HG02885 (cell line): Measurements from ENCODE around the gene TIMM8A.
A peak's percentile ranks its signal among the peaks of the same experiment; 100 is the strongest.
"Not testable (repeated sequence)": the region's sequence is repeated elsewhere in the genome, so short reads cannot be mapped to it uniquely, and the experiment has no call there.

Experiments
- ATAC-seq: cut with Tn5 transposase; IDR thresholded peaks from one replicate; pipeline ENCODE4 v1.9.1; 2021; ENCODE audit warnings: mild to moderate bottlenecking; ENCODE audit not compliant: unreplicated experiment, poor library complexity

TIMM8A gene

DNA sequence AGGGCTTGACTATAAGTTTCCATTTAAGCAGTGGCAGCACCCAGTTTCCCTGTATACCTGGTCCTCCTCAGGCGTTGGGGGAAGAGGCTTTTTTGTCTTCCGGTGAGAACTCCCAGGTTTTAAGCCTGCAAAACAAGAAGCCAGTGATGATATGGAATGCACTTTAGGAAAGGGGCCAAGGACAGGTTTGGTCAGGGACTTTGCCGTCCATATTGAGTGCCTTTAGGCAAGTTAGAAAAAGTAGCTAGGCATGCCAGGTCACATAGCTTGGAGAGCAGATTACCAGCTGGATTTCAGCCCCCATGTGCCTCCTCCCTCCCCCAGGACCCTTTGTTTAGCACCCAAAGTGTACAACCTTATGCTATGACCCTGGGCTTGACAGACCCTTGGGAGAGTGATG is 13.6 kb upstream of the TIMM8A start:
- ATAC-seq: no peak

DNA sequence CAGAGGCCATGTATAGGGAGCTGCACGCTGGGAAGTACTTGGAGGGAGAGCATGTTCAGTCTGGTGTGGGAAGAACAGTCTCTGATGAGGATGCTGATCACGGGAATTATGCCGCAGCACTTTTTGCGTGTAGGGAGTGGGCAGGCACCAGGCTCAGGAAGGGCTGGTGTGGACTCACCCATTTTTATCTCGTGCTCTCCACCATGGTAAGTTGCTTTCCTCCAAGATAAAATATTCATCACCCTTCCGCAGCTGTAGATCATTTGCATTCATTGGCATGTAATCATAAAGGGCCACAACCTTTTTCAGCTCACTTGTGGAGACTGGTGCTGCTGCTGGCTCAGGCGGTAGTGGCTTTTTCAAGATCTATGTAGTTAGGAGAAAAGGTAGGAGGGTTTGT is 11.8 kb upstream of the TIMM8A start:
- no peak for ATAC-seq

DNA sequence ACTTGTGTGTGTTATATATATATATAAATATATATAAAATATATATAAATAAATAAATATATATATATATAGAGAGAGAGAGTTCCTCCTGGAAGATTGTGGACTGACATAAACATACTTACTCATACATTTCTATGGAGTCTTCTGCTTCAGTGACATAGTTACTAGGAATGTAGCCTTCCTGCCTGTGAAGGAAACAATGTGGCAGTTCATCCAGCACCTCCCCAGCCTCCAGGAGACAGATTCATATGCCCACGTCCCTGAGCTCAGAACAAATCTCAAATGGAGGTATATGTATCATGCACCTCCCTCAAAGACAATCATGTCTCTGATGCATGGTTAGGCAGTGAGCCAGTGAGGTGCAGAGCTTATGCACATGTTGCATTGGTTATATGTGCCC is 11.4 kb upstream of the TIMM8A start:
- ATAC-seq: no peak

DNA sequence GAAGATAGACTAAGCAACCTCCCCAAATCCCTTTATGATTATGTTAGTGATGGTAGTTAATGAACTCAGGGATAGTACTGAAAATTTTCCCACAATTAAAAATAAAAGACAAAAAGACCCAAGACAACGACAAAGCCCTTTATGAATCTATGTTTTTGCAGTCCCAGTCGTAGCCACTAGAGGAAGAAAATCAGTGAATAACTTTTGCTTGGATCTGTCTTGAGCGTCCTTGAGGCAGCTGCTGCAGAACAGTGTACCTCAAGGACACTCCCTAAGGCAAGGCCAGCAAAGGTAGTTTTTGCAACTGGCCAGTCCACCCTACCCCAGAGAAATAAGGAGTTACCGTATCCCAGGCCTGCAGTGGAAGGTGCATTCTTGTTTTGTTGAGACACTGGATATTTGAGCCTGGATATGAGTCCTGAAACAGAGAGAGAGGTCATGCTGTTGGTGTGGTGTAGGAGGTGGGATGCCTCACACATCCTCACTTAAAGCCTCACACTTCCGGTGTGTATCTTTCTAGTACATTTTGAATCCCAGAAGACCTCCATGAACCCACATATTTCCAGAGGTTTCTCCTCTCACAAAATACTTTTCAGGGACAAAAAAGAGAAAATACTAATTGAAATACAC is 8.7 kb upstream of the TIMM8A start:
- ATAC-seq: peak; percentile 53

DNA sequence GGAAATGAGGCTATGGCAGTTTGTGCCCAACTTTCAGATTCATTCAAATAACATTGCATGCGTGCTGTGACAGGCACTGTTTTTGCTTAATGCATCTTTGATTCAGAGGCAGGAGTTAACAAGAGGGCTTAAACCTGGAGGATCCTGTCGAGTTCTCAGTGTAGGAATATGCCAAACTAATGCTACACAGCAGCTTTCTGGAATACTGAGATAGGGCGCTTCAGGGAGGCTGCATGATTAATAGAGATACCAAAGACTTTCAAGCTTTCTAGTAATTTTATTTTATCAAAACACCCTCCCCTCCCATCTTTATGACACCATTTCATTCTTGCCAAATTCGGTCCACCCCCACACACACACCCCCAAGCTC is 636 bp upstream of the TIMM8A start:
- ATAC-seq: no peak

DNA sequence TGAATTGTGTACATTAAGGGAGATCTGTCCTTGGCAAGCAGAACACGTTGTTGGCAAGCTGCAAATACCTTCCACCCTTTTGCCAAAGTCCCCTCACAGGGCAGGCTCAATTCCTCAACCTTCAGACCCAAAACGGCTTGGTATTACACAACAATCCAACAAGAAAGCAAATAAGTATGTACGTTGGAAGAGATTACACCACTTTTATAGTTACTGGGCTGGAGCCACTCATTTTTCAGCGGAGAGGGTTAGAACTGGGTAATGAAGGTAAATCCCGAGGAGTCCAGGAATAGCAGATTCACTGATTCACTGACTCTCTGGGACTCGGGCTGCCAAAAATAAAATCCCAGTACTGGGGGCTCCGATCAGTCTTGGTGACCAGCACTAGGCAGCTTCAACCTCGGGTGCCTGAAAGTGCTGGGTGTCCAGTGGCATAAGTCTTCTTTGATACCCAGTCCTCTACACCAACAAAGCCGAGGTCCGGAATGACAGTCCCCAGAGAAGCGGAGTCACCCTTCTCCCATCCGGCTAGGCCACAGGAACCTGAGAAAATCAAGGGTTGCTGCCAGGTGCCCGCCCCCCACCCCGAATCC is 587 bp downstream of the TIMM8A start:
- ATAC-seq: peak; percentile 4

DNA sequence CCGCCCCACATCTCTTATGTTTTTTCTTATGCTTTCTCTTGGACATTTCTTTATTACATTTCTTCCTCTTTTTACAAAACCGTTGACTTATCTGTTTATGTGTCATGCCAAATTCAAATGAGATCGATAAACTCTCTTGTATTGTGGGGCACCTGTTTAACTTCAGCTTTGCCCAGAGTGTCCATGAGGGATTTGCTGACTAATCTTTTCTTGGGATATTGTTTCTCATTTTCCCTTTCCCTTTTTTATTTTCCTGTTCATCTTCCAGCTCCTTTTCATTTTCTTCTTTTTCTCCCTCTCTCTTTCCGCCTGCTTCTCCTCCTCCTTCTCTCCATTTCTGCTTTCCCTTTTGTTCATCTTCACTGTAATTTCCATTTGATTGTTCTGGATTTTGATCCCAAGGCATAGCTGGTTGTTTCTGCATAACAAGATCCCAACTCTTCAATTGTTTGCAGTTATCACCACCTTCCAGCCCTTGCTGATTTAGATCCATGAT is 10.7 kb downstream of the TIMM8A start:
- no peak for ATAC-seq

DNA sequence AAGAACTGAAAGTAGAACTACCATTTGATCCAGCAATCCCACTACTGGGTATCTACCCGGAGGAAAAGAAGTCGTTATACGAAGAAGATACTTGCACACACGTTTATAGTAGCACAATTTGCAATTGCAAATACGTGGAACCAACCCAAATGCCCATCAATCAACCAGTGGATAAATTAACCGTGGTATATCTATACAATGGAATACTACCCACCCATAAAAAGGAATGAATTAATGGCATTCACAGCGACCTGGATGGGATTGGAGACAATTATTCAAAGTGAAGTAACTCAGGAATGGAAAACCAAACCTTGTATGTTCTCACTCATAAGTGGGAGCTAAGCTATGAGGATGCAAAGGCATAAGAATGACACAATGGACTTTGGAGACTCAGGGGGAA is 14.2 kb downstream of the TIMM8A start:
- not testable (repeated sequence) for ATAC-seq

DNA sequence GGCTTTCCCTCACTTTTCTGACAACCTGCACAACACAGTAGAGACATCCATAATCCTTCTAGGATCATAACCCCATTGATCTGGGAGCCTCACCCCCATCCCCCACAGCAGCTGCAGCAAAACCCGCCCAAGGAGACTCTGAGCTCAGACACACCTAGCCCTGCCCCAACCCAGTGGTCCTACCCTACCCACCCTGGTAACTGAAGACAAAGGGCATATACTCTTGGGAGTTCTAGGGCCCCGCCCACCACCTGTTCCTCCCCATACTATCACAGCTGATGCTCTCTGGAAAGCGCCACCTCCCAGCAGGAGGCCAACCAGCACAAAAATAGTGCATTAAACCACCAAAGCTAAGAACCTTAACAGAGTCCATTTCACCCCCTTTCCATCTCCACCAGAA is 21.9 kb downstream of the TIMM8A start:
- ATAC-seq: not testable (repeated sequence)

DNA sequence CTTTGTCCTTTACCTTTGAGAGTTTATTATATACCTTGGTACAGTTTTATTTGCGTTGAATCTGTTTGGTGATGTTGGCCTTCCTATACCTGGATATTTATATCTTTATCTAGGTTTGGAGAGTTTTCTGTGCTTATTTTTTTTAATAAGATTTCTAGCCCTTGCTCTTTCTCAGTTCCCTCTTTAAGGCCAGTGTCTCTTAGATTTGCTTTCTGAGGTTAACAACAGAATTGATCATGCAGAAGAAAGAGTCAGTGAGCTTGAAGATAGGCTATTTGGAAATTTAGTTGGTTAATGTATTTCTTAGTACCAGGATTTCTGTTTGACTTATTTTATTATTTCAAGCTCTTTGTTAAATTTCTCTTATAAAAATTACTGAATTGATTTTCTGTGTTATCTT is 44.8 kb downstream of the TIMM8A start:
- ATAC-seq: peak; percentile 47
